Measurements from ENCODE around the gene L3MBTL2. TPM values are rescaled to one million over a fixed set of nuclear protein-coding genes. Genes with fewer than 3 reads are reported as not detected.

The L3MBTL2 gene
- total and polyA plus RNA-seq, 10 of the 15 experiments (the other 5 are each of a cell fraction or from before 2014, with no cell fraction given): 13.2 to 37.6 (median 28.2) TPM

DNA sequence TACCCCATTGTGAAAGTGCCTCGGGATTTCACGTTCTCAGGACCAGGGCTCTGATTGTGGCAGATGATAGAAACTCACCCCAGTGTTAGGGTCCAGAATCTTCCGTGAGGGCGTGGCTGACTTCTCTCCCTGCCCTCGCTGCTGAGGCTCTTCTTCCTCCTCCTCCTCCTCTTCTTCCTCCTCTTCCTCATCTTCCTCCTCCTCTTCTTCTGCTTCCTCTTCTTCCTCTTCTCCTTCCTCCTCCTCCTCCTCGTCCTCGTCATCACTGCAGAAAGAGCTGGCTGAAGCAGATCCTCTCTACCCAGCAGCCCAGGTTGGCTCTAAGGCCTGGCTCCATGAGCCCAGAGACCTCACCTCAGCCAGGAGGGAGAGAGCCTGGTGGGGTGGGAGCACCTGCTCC, 49.1 kb downstream of the L3MBTL2 start (continued):
- TF ChIP-seq EGR1 (IDR thresholded peaks at IDR 0.05; ENCODE audit: borderline replicate concordance in 1 of 2, low read depth in 2 of 2, low read length in 2 of 2) (no peak), SUZ12 (IDR thresholded peaks at IDR 0.05; ENCODE audit: unreplicated experiment) (no peak), MYB (IDR thresholded peaks at IDR 0.05; ENCODE audit: borderline replicate concordance, low read depth, low read length) (no peak)

DNA sequence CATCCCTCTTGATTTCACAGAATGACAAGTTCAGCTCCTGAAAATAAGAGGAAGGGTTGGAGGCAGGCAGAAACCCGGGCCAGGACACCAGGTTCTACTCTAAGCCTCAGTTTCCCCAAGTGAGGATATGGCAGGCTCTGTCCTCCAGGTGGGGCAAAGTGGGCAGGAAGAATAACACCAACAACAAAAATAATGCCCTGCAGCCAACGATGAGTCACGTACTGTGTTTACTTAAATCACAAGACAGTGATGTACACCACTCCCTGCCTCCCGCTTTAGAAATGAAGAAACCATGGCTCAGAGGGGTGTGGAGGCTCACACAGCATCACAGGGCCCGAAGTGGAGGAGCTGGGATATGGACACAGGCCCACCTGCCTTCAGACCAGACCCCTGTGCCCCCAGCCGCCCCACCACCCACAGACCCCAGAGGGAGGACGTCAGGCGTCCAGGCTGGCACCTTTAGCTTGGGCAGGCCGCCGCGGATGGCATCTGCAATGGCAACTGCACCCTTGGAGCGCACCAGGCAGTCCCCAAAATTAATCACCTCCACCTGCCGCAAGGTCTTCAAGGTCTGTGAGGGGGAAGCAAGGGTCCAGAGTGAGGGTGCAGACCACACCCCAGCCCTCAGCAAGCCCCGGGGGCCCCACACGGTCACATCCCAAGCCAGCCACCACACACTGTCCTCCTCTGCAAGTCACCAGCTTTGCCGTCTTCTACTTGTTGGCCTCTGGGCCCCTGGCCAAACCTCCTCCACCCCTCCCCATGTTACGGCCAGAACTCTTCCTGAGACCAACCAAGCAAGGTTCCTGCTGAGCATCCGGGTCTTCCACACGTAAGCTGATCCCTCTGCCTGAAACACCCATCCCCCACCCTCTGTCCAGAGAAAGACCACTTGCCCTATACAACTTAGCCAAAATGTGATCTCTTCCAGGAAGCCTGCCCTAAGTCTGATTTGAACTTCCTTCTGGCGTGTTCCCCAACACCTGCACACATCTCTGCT, 51.4 kb downstream of the L3MBTL2 start:
- Histone ChIP-seq H2AFZ (ENCODE audit: control insufficient read depth, low read depth, low read length) (no peak overlapping the region), H3K4me1 (ENCODE audit: control insufficient read depth, insufficient read depth, low read length) (no peaks in the 10 kb centered on the region), H3K9ac (ENCODE audit: control insufficient read depth, insufficient read depth, low read length) (no peak overlapping the region), H3K4me3 (no peak overlapping the region), H3K9me3 (replicated peaks; ENCODE audit: control insufficient read depth, insufficient read depth, low read length) (no peaks in the 10 kb centered on the region), H3K79me2 (ENCODE audit: control insufficient read depth, insufficient read depth, low read length) (no peaks in the 10 kb centered on the region), H3K36me3 (ENCODE audit: control insufficient read depth in 2 of 2, insufficient read depth in 2 of 2, low read length in 1 of 2) (peaks cover 13 to 51% of the 10 kb centered on the region in 2 experiments), H4K20me1 (ENCODE audit: control insufficient read depth, insufficient read depth) (no peaks in the 10 kb centered on the region), H3K4me2 (ENCODE audit: control insufficient read depth, insufficient read depth) (no peak overlapping the region), H3K27me3 (replicated peaks in 1 of 2; ENCODE audit: control insufficient read depth in 2 of 2, insufficient read depth in 2 of 2, low read length in 1 of 2) (no peaks in the 10 kb centered on the region), H3K27ac (ENCODE audit: control insufficient read depth, insufficient read depth) (no peak overlapping the region)
- SMC1A ChIA-PET (ENCODE audit: uncharacterized antibody, unreplicated experiment): interaction anchor here (1.0 kb wide), 1 partner anchor 16 kb away, joined by 3 read pairs; the partner anchor contains the start of gene CHADL
- ATAC-seq (no peak), DNase-seq (ENCODE audit: low read depth, low spot score) (no peak), FAIRE-seq (no peak)
- POLR2A ChIA-PET: no interaction called here
- WGBS (ENCODE audit: insufficient coverage, insufficient replicate concordance, low lambda C conversion rate, missing lambda C conversion rate): 96% methylated on average over 20 of the region's 20 CpGs
- intact Hi-C loops (cut with micrococcal nuclease; ENCODE audit: unreplicated experiment): no loop called here
- in situ Hi-C loops (cut with MboI): no loop called here
- CTCF ChIA-PET: no interaction called here
- RAD21 ChIA-PET (ENCODE audit: unreplicated experiment): no interaction called here
- TF ChIP-seq MEF2A (IDR thresholded peaks at IDR 0.05; ENCODE audit: insufficient read depth, low read depth, low read length) (no peak), ZNF24 (IDR thresholded peaks at IDR 0.05) (no peak), DPF2 (IDR thresholded peaks at IDR 0.05) (no peak), NFXL1 (IDR thresholded peaks at IDR 0.05; ENCODE audit: borderline replicate concordance) (no peak), ESRRA (IDR thresholded peaks at IDR 0.05; ENCODE audit: low read length) (no peak), SREBF1 (IDR thresholded peaks at IDR 0.05; ENCODE audit: low read length) (no peak), ZSCAN29 (IDR thresholded peaks at IDR 0.05) (no peak), SUPT20H (IDR thresholded peaks at IDR 0.05; ENCODE audit: borderline replicate concordance, control insufficient read depth, low read depth, low read length) (no peak), NFIC (IDR thresholded peaks at IDR 0.05; ENCODE audit: low read depth, low read length) (no peak), KDM1A (IDR thresholded peaks at IDR 0.05; ENCODE audit: borderline replicate concordance) (no peak), CEBPB (IDR thresholded peaks at IDR 0.05; ENCODE audit: borderline replicate concordance in 1 of 2, low read depth in 2 of 2, low read length in 2 of 2) (no peak), RCOR1 (conservative IDR thresholded peaks at IDR 0.05; ENCODE audit: low read depth, low read length) (no peak), STAT1 (conservative IDR thresholded peaks at IDR 0.05) (no peak)
- TF ChIP-seq, protein P1, sequence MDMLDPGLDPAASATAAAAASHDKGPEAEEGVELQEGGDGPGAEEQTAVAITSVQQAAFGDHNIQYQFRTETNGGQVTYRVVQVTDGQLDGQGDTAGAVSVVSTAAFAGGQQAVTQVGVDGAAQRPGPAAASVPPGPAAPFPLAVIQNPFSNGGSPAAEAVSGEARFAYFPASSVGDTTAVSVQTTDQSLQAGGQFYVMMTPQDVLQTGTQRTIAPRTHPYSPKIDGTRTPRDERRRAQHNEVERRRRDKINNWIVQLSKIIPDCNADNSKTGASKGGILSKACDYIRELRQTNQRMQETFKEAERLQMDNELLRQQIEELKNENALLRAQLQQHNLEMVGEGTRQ (IDR thresholded peaks at IDR 0.05; ENCODE audit: borderline replicate concordance, low read depth, low read length): no peak
- TF ChIP-seq, protein P2, sequence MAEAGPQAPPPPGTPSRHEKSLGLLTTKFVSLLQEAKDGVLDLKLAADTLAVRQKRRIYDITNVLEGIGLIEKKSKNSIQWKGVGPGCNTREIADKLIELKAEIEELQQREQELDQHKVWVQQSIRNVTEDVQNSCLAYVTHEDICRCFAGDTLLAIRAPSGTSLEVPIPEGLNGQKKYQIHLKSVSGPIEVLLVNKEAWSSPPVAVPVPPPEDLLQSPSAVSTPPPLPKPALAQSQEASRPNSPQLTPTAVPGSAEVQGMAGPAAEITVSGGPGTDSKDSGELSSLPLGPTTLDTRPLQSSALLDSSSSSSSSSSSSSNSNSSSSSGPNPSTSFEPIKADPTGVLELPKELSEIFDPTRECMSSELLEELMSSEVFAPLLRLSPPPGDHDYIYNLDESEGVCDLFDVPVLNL (IDR thresholded peaks at IDR 0.05; ENCODE audit: low read depth, low read length): no peak
- no TSS peak for BruUV-seq (replicated peaks)

All from GM12878 (cell line).